BE2C (cell line): ENCODE results near the gene NDC1.

Experiments
- DNase-seq: peaks from one replicate; pipeline ENCODE4 v3.0.0-alpha.2; 2020
- H3K27me3 ChIP-seq: fragments of 250-450 bp; sonication (Bioruptor Pico); 2 replicates; pipeline ENCODE4 v1.5.1; 2020; ENCODE audit warnings: mild to moderate bottlenecking
- H3K36me3 ChIP-seq: fragments of 250-450 bp; sonication (Bioruptor Pico); 2 replicates; pipeline ENCODE4 v1.5.1; 2020; ENCODE audit warnings: mild to moderate bottlenecking
- H3K4me1 ChIP-seq: fragments of 250-450 bp; sonication (Bioruptor Pico); 2 replicates; pipeline ENCODE4 v1.5.1; 2020
- H3K4me3 ChIP-seq: 2 replicates; pipeline ENCODE4 v1.5.1; 2011; ENCODE audit warnings: low read depth, low read length
- H3K9me3 ChIP-seq: fragments of 250-450 bp; sonication (Bioruptor Pico); 2 replicates; pipeline ENCODE4 v1.5.1; 2020
- CTCF ChIP-seq: IDR thresholded peaks from 2 replicates; pipeline ENCODE4 v1.5.1; 2012; ENCODE audit warnings: mild to moderate bottlenecking, low read depth, low read length

The NDC1 gene

GRCh38 chr1:53777272-53777671, 60.8 kb downstream of the NDC1 start:
- H3K27me3 ChIP-seq, result no peaks in the 10 kb centered on the region
- H3K4me1 ChIP-seq, result no peaks in the 10 kb centered on the region
- H3K36me3 ChIP-seq, result no peaks in the 10 kb centered on the region; the same call in 1 of the 2 replicates
- no peak overlapping the region for H3K4me3 ChIP-seq
- no peak for TF ChIP-seq CTCF
- DNase-seq, result no peak
- no peaks in the 10 kb centered on the region for H3K9me3 ChIP-seq

- H3K4me3 ChIP-seq, result no peak overlapping the region
- no peaks in the 10 kb centered on the region for H3K9me3 ChIP-seq
- no peaks in the 10 kb centered on the region for H3K36me3 ChIP-seq
- TF ChIP-seq CTCF, result no peak
- no peaks in the 10 kb centered on the region for H3K27me3 ChIP-seq
- H3K4me1 ChIP-seq, result no peaks in the 10 kb centered on the region
- no peak for DNase-seq
Observed at GRCh38 chr1:53771648-53772047, 66.4 kb downstream of the NDC1 start.

GRCh38 chr1:53769780-53770179, 68.3 kb downstream of the NDC1 start:
- no peak for DNase-seq
- Histone ChIP-seq H3K4me1 (no peaks in the 10 kb centered on the region), H3K9me3 (no peaks in the 10 kb centered on the region), H3K4me3 (no peak overlapping the region), H3K27me3 (no peaks in the 10 kb centered on the region), H3K36me3 (no peaks in the 10 kb centered on the region)
- TF ChIP-seq CTCF, result no peak

GRCh38 chr1:53769184-53769583, 68.9 kb downstream of the NDC1 start:
- DNase-seq, result no peak
- H3K27me3 ChIP-seq, result no peaks in the 10 kb centered on the region
- no peaks in the 10 kb centered on the region for H3K4me1 ChIP-seq
- TF ChIP-seq CTCF, result no peak
- no peak overlapping the region for H3K4me3 ChIP-seq
- H3K36me3 ChIP-seq, result no peaks in the 10 kb centered on the region
- H3K9me3 ChIP-seq, result no peaks in the 10 kb centered on the region

- no peak overlapping the region for H3K4me3 ChIP-seq
- no peaks in the 10 kb centered on the region for H3K27me3 ChIP-seq
- no peak for TF ChIP-seq CTCF
- H3K36me3 ChIP-seq, result no peaks in the 10 kb centered on the region
- no peaks in the 10 kb centered on the region for H3K4me1 ChIP-seq
- no peak for DNase-seq
- H3K9me3 ChIP-seq, result no peaks in the 10 kb centered on the region
Observed at GRCh38 chr1:53766831-53767405, 71.2 kb downstream of the NDC1 start.

GRCh38 chr1:53766194-53766742, 71.8 kb downstream of the NDC1 start:
- H3K36me3 ChIP-seq, result no peaks in the 10 kb centered on the region
- H3K4me1 ChIP-seq, result no peaks in the 10 kb centered on the region
- H3K4me3 ChIP-seq, result no peak overlapping the region
- no peak for TF ChIP-seq CTCF
- H3K9me3 ChIP-seq, result no peaks in the 10 kb centered on the region
- H3K27me3 ChIP-seq, result no peaks in the 10 kb centered on the region
- DNase-seq, result no peak
